T-cell (primary cell): ENCODE data around the gene GPR156. TPM values are rescaled to one million over a fixed set of nuclear protein-coding genes. Genes with fewer than 3 reads are reported as not detected.

Experiments used
- total RNA-seq, 35 experiments: library from RNA in 6 of 35; stranded (reverse) in 6 of 35; fragments of 120-200 nt in 1 of 35; gene quantifications; one replicate each; pipeline versions ENCODE4 v1.2.1 to v1.2.4 and lab custom pipeline; 2013 to 2026

The GPR156 gene
- total RNA-seq, 5 donors from 2014 or later (not counting 1 experiment from before 2014, with no cell fraction given) = 0.09 to 0.75 (median 0.38) TPM; not detected in 1

Other genes starting within 250 kb of the GPR156 start
- gene GSK3B, start 190.8 kb downstream of the GPR156 start, total RNA-seq = 10 to 100 TPM; 30.5 to 47.9 (median 32.7) TPM
- 10 to 100 TPM; 14.4 to 19.2 (median 17.7) TPM for gene LRRC58, start 64.1 kb upstream of the GPR156 start, total RNA-seq
- gene FSTL1, start 165.8 kb upstream of the GPR156 start, total RNA-seq = 1 to 10 TPM in 3 of 5 donors, under 1 TPM in 2; 0.76 to 5.1 (median 1.5) TPM